ENCODE data around the gene TMEM221.
"Not testable (repeated sequence)": the region's sequence is repeated elsewhere in the genome, so short reads cannot be mapped to it uniquely, and the experiment has no call there.

TMEM221 gene

GRCh38 chr19:17448131-17448967 is at the start of gene TMEM221:
TMEM221 (minus strand) TSS chr19:17448668; CDS start chr19:17448462, 206 bp downstream.
- DNase-seq (ENCODE audit: low spot score), result no peak

- DNase-seq (ENCODE audit: low spot score), result no peak
These were observed 48.8 kb upstream of the TMEM221 start for GRCh38 chr19:17497149-17497798.

- peak; percentile 75 for DNase-seq (ENCODE audit: low spot score)
These were observed 48.0 kb upstream of the TMEM221 start for GRCh38 chr19:17496337-17496997.

GRCh38 chr19:17495639-17496296 is 47.3 kb upstream of the TMEM221 start:
- no peak for DNase-seq (ENCODE audit: low spot score)

GRCh38 chr19:17491287-17491686 is 42.8 kb upstream of the TMEM221 start:
- DNase-seq (ENCODE audit: low spot score), result no peak

GRCh38 chr19:17490411-17490810 is 41.9 kb upstream of the TMEM221 start:
- no peak for DNase-seq (ENCODE audit: low spot score)

GRCh38 chr19:17489392-17490030 is 41.0 kb upstream of the TMEM221 start:
- no peak for DNase-seq (ENCODE audit: low spot score)

GRCh38 chr19:17488593-17489391 is 40.3 kb upstream of the TMEM221 start:
- DNase-seq (ENCODE audit: low spot score), result no peak

GRCh38 chr19:17487284-17488121 is 39.0 kb upstream of the TMEM221 start:
- no peak for DNase-seq (ENCODE audit: low spot score)

GRCh38 chr19:17486545-17487240 is 38.2 kb upstream of the TMEM221 start:
- DNase-seq (ENCODE audit: low spot score), result no peak

- no peak for DNase-seq (ENCODE audit: low spot score)
These were observed 36.2 kb upstream of the TMEM221 start for GRCh38 chr19:17484520-17485185.

- DNase-seq (ENCODE audit: low spot score), result no peak
These were observed 35.1 kb upstream of the TMEM221 start for GRCh38 chr19:17483605-17484002.

GRCh38 chr19:17482877-17483604 is 34.6 kb upstream of the TMEM221 start:
- DNase-seq (ENCODE audit: low spot score), result no peak

GRCh38 chr19:17481986-17482385 is 33.5 kb upstream of the TMEM221 start:
- DNase-seq (ENCODE audit: low spot score), result no peak

- DNase-seq (ENCODE audit: low spot score), result peak; percentile 81
These were observed 30.9 kb upstream of the TMEM221 start for GRCh38 chr19:17479325-17479791.

GRCh38 chr19:17475541-17476115 is 27.2 kb upstream of the TMEM221 start:
- DNase-seq (ENCODE audit: low spot score), result peak; percentile 97

- DNase-seq (ENCODE audit: low spot score), result not testable (repeated sequence)
These were observed 26.6 kb upstream of the TMEM221 start for GRCh38 chr19:17475011-17475540.

Measured in Ammon's horn (tissue), 1 donor.